ENCODE data around the gene SBK2. TPM values are rescaled to one million over a fixed set of nuclear protein-coding genes. Genes with fewer than 3 reads are reported as not detected.
"Not testable (repeated sequence)": the region's sequence is repeated elsewhere in the genome, so short reads cannot be mapped to it uniquely, and the experiment has no call there.

The SBK2 gene
- total RNA-seq = 15.6 TPM
- long read RNA-seq, transcript SBK2-202 (4 exons, 1,085 nt) = major isoform, 41 of 62 reads
- long read RNA-seq, partial matches to known transcripts = 3 of 62 reads
- long read RNA-seq, other reads (novel, unspliced or antisense) = 15 of 62 reads

- ATAC-seq (ENCODE audit: poor library complexity) = peak; percentile 66
- intact Hi-C loops (cut with DNase I) = no loop called here
- no peak for DNase-seq
Observed at GRCh38 chr19:55536951-55537740, at the start of gene SBK2. SBK2 (minus strand) TSS chr19:55537133; CDS start chr19:55536294, 839 bp downstream.

GRCh38 chr19:55585658-55586339 is 48.9 kb upstream of the SBK2 start:
- peak; percentile 87 for DNase-seq
- peak; percentile 79 for ATAC-seq (ENCODE audit: poor library complexity)
- intact Hi-C loops (cut with DNase I) = no loop called here

GRCh38 chr19:55584871-55585270 is 47.9 kb upstream of the SBK2 start:
- ATAC-seq (ENCODE audit: poor library complexity) (no peak), DNase-seq (peak; percentile 40)
- intact Hi-C loops (cut with DNase I) = no loop called here

- ATAC-seq (ENCODE audit: poor library complexity); intact Hi-C loops (cut with DNase I): not testable (repeated sequence)
- DNase-seq = peak; percentile 9
Observed at GRCh38 chr19:55583897-55584296, 47.0 kb upstream of the SBK2 start.

GRCh38 chr19:55582284-55582683 is 45.4 kb upstream of the SBK2 start:
- DNase-seq = peak; percentile 4
- ATAC-seq (ENCODE audit: poor library complexity); intact Hi-C loops (cut with DNase I): not testable (repeated sequence)

- DNase-seq (no peak), ATAC-seq (ENCODE audit: poor library complexity) (no peak)
- intact Hi-C loops (cut with DNase I) = no loop called here
Observed at GRCh38 chr19:55581823-55582223, 44.9 kb upstream of the SBK2 start.

GRCh38 chr19:55581145-55581822 is 44.4 kb upstream of the SBK2 start:
- intact Hi-C loops (cut with DNase I) = no loop called here
- no peak for ATAC-seq (ENCODE audit: poor library complexity)
- peak; percentile 13 for DNase-seq

GRCh38 chr19:55580628-55581144 is 43.8 kb upstream of the SBK2 start, which contains the start of gene ZNF579:
ZNF579 (minus strand) TSS chr19:55580848; CDS start chr19:55579639, 1,209 bp downstream.
- ATAC-seq (ENCODE audit: poor library complexity) = peak; percentile 91
- intact Hi-C loops (cut with DNase I) = no loop called here
- DNase-seq = peak; percentile 92

GRCh38 chr19:55579766-55580621 is 43.1 kb upstream of the SBK2 start:
- ATAC-seq (ENCODE audit: poor library complexity) (peak; percentile 65), DNase-seq (peak; percentile 44)
- intact Hi-C loops (cut with DNase I) = no loop called here

- DNase-seq = peak; percentile 39
- ATAC-seq (ENCODE audit: poor library complexity) = no peak
- intact Hi-C loops (cut with DNase I) = no loop called here
Observed at GRCh38 chr19:55578761-55579747, 42.1 kb upstream of the SBK2 start.

- intact Hi-C loops (cut with DNase I) = no loop called here
- ATAC-seq (ENCODE audit: poor library complexity) = no peak
Observed at GRCh38 chr19:55578031-55578760, 41.3 kb upstream of the SBK2 start.

GRCh38 chr19:55576746-55577145 is 39.8 kb upstream of the SBK2 start:
- no peak for ATAC-seq (ENCODE audit: poor library complexity)
- no peak for DNase-seq
- intact Hi-C loops (cut with DNase I) = no loop called here

More at GRCh38 chr19:55578031-55578760, 41.3 kb upstream of the SBK2 start:
- no peak for DNase-seq

GRCh38 chr19:55573929-55574328 is 37.0 kb upstream of the SBK2 start:
- intact Hi-C loops (cut with DNase I); DNase-seq; ATAC-seq (ENCODE audit: poor library complexity): not testable (repeated sequence)

GRCh38 chr19:55569477-55569876 is 32.5 kb upstream of the SBK2 start:
- intact Hi-C loops (cut with DNase I); ATAC-seq (ENCODE audit: poor library complexity); DNase-seq: not testable (repeated sequence)

GRCh38 chr19:55567708-55568328 is 30.9 kb upstream of the SBK2 start:
- DNase-seq = no peak
- intact Hi-C loops (cut with DNase I) = no loop called here
- ATAC-seq (ENCODE audit: poor library complexity) = no peak

GRCh38 chr19:55566823-55567222 is 29.9 kb upstream of the SBK2 start:
- intact Hi-C loops (cut with DNase I) = no loop called here
- DNase-seq = no peak
- ATAC-seq (ENCODE audit: poor library complexity) = no peak

Measured in Right ventricle myocardium superior (tissue), 1 donor.